Tibial artery (tissue), 4 donors: Measurements from ENCODE around the gene EIF2B4.

Experiments
- DNase-seq, 2 donors: peaks; one replicate each; pipeline ENCODE4 v3.0.0-alpha.2; 2019
- H3K27ac ChIP-seq, 2 donors: fragments of 200-600 bp; sonication (generic) in 1 of 2; 1 replicate in 1 of 2; 2 replicates in 1 of 2; pipeline ENCODE4 v1.5.1; 2018 to 2019; ENCODE audit warnings: mild to moderate bottlenecking in 1 of 2
- H3K27me3 ChIP-seq, 2 donors: fragments of 200-600 bp; sonication (generic) in 1 of 2; one replicate each; pipeline versions ENCODE4 v1.5.1 to v1.6.0; 2016 to 2019
- H3K36me3 ChIP-seq, 3 donors: fragments of 200-600 bp; sonication (generic) in 2 of 3; one replicate each; pipeline ENCODE4 v1.5.1; 2016 to 2019; ENCODE audit warnings: mild to moderate bottlenecking in 2 of 3
- H3K4me1 ChIP-seq, 4 donors: fragments of 200-600 bp; sonication (generic) in 2 of 4; 1 replicate in 3 of 4; 2 replicates in 1 of 4; pipeline ENCODE4 v1.5.1; 2016 to 2019
- H3K4me3 ChIP-seq, 2 donors: fragments of 200-600 bp; sonication (generic) in 1 of 2; 1 replicate in 1 of 2; 2 replicates in 1 of 2; pipeline ENCODE4 v1.5.1; 2018 to 2019; ENCODE audit warnings: mild to moderate bottlenecking in 2 of 2
- H3K9me3 ChIP-seq, 3 donors: fragments of 200-600 bp; sonication (generic) in 1 of 3; one replicate each; pipeline ENCODE4 v1.5.1; 2016 to 2019
- CTCF ChIP-seq, 2 experiments: fragments of 200-600 bp in 1 of 2; fragments of 450-650 bp in 1 of 2; IDR thresholded peaks; one replicate each; pipeline ENCODE4 v1.5.1; 2017 to 2019; ENCODE audit warnings: antibody characterized with exemption in 2 of 2, mild to moderate bottlenecking in 1 of 2, moderate library complexity in 1 of 2
- intact Hi-C: fragments of 100-400 bp; cut with DNase I; formaldehyde crosslinking; loops from one replicate; pipeline ENCODE4 v1.15.0; 2023; ENCODE audit warnings: low total_unique reads

Gene EIF2B4

GRCh38 chr2:27376866-27377617 lies 6.9 kb upstream of the EIF2B4 start:
- H3K4me1 ChIP-seq: peaks cover 0 to 38% (median 24%) of the 10 kb centered on the region in 4 donors
- H3K9me3 ChIP-seq: no peaks in the 10 kb centered on the region
- intact Hi-C loops: no loop called here
- H3K27ac ChIP-seq: no peak overlapping the region
- H3K27me3 ChIP-seq: no peaks in the 10 kb centered on the region
- no peak overlapping the region for H3K4me3 ChIP-seq
- no peak for DNase-seq
- no peak for TF ChIP-seq CTCF (IDR thresholded peaks at IDR 0.05)
- H3K36me3 ChIP-seq: peaks cover 48 to 71% (median 60%) of the 10 kb centered on the region in 3 donors

- TF ChIP-seq CTCF (IDR thresholded peaks at IDR 0.05): no peak
- H3K27ac ChIP-seq: no peak overlapping the region
- no peaks in the 10 kb centered on the region for H3K9me3 ChIP-seq
- intact Hi-C loops: no loop called here
- no peaks in the 10 kb centered on the region for H3K27me3 ChIP-seq
- DNase-seq: no peak
- peaks cover 0 to 43% (median 29%) of the 10 kb centered on the region in 4 donors for H3K4me1 ChIP-seq
- H3K4me3 ChIP-seq: no peak overlapping the region
- peaks cover 48 to 69% (median 60%) of the 10 kb centered on the region in 3 donors for H3K36me3 ChIP-seq
Measured at GRCh38 chr2:27376151-27376865, 6.2 kb upstream of the EIF2B4 start.

DNA sequence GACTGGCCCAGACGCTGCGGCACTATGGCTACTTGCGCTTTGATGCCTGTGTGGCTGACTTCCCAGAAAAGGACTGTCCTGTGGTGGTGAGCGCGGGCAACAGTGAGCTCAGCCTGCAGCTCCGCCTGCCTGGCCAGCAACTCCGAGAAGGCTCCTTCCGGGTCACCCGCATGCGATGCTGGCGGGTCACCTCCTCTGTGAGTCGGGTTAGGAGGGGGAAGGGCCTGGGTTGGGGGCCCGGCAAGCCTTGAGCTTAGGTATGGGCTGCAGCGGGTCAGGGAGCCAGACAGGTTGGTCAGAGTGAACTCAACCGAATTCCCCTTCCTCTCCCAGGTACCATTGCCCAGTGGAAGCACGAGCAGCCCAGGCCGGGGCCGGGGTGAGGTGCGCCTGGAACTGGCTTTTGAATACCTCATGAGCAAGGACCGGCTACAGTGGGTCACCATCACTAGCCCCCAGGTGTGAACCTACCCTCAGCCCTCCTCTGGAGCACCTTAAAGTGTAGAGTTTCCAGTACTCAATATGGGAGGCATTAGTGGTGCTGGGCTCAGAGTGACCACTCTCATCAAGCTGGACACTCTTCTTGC lies 5.5 kb upstream of the EIF2B4 start:
- intact Hi-C loops: no loop called here
- Histone ChIP-seq H3K27ac (no peak overlapping the region), H3K4me1 (peaks cover 0 to 44% (median 30%) of the 10 kb centered on the region in 4 donors), H3K4me3 (no peak overlapping the region), H3K27me3 (no peaks in the 10 kb centered on the region), H3K9me3 (no peaks in the 10 kb centered on the region), H3K36me3 (peaks cover 48 to 69% (median 60%) of the 10 kb centered on the region in 3 donors)
- TF ChIP-seq CTCF (IDR thresholded peaks at IDR 0.05): no peak
- DNase-seq: no peak

GRCh38 chr2:27373567-27373966 lies 3.4 kb upstream of the EIF2B4 start:
- Histone ChIP-seq H3K9me3 (no peaks in the 10 kb centered on the region), H3K4me1 (peaks cover 0 to 44% (median 27%) of the 10 kb centered on the region in 4 donors), H3K27ac (no peak overlapping the region), H3K4me3 (no peak overlapping the region), H3K36me3 (peaks cover 48 to 65% (median 60%) of the 10 kb centered on the region in 3 donors), H3K27me3 (no peaks in the 10 kb centered on the region)
- DNase-seq: no peak
- no peak for TF ChIP-seq CTCF (IDR thresholded peaks at IDR 0.05)
- intact Hi-C loops: no loop called here

- TF ChIP-seq CTCF (IDR thresholded peaks at IDR 0.05): no peak
Measured at GRCh38 chr2:27372937-27373336, 2.8 kb upstream of the EIF2B4 start.

More at GRCh38 chr2:27372937-27373336, 2.8 kb upstream of the EIF2B4 start:
- Histone ChIP-seq H3K4me1 (peaks cover 0 to 41% (median 28%) of the 10 kb centered on the region in 4 donors), H3K36me3 (peaks cover 50 to 63% (median 61%) of the 10 kb centered on the region in 3 donors), H3K4me3 (no peak overlapping the region), H3K27ac (no peak overlapping the region), H3K9me3 (no peaks in the 10 kb centered on the region), H3K27me3 (no peaks in the 10 kb centered on the region)
- intact Hi-C loops: no loop called here
- no peak for DNase-seq
